Left ventricle myocardium inferior (tissue), 1 donor: Measurements from ENCODE around the gene RTN4. TPM values are rescaled to one million over a fixed set of nuclear protein-coding genes. Genes with fewer than 3 reads are reported as not detected.

Experiments
- DNase-seq: peaks from one replicate; pipeline ENCODE4 v3.0.0-alpha.2; 2020
- H3K27ac ChIP-seq: fragments of 200-600 bp; replicated peaks from 2 replicates; pipeline ENCODE4 v1.8.0; 2021
- H3K27me3 ChIP-seq: fragments of 200-600 bp; 2 replicates; pipeline ENCODE4 v1.8.0; 2021; ENCODE audit warnings: low read depth
- H3K36me3 ChIP-seq: fragments of 200-600 bp; 2 replicates; pipeline ENCODE4 v1.8.0; 2021
- H3K4me1 ChIP-seq: fragments of 200-600 bp; 2 replicates; pipeline ENCODE4 v1.8.0; 2021
- H3K4me3 ChIP-seq: fragments of 200-600 bp; 2 replicates; pipeline ENCODE4 v1.8.0; 2021; ENCODE audit warnings: mild to moderate bottlenecking, moderate library complexity
- H3K9me3 ChIP-seq: fragments of 200-600 bp; replicated peaks from 2 replicates; pipeline ENCODE4 v1.8.0; 2021
- CTCF ChIP-seq: fragments of 200-600 bp; IDR thresholded peaks from 2 replicates; pipeline ENCODE4 v1.8.0; 2021; ENCODE audit warnings: antibody characterized with exemption, mild to moderate bottlenecking, borderline replicate concordance
- intact Hi-C: fragments of 100-400 bp; cut with micrococcal nuclease; formaldehyde crosslinking; loops from one replicate; pipeline ENCODE4 v1.11.0; 2022
- total RNA-seq: library from RNA; stranded (reverse); fragmentation: NEBNext Ultra II Directional; extraction: Animal tissue kit (Norgen Biotek cat#: 25700); gene quantifications from one replicate; pipeline ENCODE4 v1.2.1, GENCODE V29; 2021
- donor health status: DM: no; HTN: yes; CAD: no; lungs with severe emphysema.

Gene RTN4
- total RNA-seq, 1 donor from 2014 or later: 105 TPM

DNA sequence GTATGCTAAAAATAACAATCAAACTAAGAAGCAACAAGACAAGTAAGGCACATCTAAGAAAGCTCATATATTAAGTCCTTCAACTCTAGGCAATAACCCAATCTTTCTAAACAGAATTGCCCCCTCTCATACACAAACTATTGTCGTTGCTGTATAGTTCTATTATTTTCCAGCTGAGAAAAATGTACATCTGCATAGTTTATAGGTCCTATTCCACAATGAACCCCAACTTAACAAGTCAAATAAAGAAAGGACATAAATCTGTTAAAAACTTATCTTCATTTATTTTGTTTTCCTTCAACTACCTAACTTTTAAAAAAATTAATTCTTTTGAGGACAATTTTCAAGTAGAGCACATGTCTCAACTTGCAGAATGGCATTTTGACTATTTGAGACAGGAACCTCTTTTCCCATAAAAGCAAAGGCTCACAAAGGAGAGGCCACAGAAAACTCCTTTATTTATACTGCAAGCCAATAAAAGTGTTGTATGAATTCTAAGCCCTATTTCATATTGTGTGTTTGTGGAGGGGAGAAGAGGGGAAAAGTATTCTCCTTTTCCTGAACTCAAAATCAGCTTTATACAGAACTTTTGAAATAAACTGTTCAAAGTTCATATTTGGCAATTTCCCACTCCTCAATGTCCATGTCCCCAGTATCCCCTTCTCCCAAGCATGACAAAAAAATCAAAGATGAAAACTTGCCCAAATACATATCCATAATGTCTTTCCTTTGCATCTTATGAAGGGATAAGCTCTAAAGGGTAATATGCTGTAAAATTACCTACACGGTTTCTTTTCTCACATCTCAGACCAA lies 37.4 kb downstream of the RTN4 start:
- intact Hi-C loops: loop anchor here (10.0 kb wide), 1 partner anchor 152 kb away; no protein-coding TSS in a partner anchor
- Histone ChIP-seq H3K4me3 (no peak overlapping the region), H3K4me1 (peaks cover 74% of the 10 kb centered on the region), H3K36me3 (no peaks in the 10 kb centered on the region), H3K27ac (no peak overlapping the region), H3K9me3 (peaks cover 5% of the 10 kb centered on the region), H3K27me3 (no peaks in the 10 kb centered on the region)
- no peak for TF ChIP-seq CTCF
- DNase-seq: no peak

DNA sequence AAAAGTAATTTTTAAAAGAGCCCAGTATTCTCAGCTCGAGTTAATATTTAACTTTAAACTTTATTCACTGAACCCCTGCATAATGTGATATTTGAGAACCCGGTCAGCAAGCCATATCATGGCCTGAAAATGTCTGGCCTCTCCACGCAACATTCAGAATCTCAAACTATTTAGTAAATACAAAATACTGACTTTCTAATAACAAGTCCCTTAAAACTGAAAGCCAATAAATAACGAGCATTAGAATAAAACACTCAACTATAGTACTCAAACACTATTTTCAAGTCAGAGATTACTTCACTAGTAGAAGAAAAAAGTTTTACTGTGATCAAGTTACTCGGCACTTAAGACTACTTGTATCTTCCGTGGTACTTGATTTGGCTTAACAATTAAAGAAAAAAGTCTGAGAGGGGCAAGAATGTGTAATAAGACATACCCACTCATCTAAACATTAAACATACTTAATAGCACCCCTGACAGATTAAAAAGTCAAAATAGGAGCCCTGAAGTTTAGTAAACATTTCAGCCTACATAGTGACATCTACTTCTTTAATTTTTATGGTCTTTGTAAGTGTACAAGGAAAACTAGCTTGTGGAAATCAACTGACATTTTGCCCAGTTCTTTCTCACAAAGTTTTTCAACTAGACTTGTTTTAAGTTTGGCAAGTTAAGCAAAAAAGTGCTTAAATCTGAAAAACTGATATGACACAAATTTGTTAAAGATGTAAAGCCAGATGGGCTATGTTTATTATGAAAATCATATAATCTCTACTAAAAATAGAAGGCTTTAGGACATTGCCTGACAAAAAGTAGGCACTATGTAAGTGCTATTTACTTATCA lies 38.2 kb downstream of the RTN4 start:
- Histone ChIP-seq H3K4me1 (peaks cover 81% of the 10 kb centered on the region), H3K36me3 (no peaks in the 10 kb centered on the region), H3K27ac (peak overlapping the region; percentile 31), H3K9me3 (peaks cover 5% of the 10 kb centered on the region), H3K27me3 (no peaks in the 10 kb centered on the region), H3K4me3 (no peak overlapping the region)
- intact Hi-C loops: loop anchor here (10.0 kb wide), 1 partner anchor 153 kb away; no protein-coding TSS in a partner anchor
- no peak for DNase-seq
- no peak for TF ChIP-seq CTCF

DNA sequence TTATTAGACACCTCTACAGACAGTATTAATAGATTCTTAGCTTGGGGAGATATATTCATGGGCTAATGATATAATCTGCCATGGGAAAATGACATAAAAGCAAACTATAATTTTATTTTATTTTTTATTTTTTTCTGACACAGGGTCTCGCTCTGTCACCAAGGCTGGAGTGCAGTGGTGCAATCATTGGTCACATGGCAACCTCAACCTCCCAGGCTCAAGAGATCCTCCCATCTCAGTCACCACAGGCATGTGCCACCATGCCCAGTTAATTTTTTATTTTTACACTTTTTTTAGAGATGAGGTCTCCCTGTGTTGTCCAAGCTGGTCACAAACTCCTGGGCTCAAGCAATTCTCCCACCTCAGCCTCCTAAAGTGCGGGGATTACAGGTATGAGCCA lies 39.3 kb downstream of the RTN4 start:
- no peak for TF ChIP-seq CTCF
- Histone ChIP-seq H3K4me1 (peaks cover 92% of the 10 kb centered on the region), H3K4me3 (no peak overlapping the region), H3K36me3 (no peaks in the 10 kb centered on the region), H3K9me3 (peaks cover 5% of the 10 kb centered on the region), H3K27me3 (no peaks in the 10 kb centered on the region), H3K27ac (no peak overlapping the region)
- no peak for DNase-seq
- intact Hi-C loops: loop anchor here (10.0 kb wide), 1 partner anchor 154 kb away; no protein-coding TSS in a partner anchor

- no peak for TF ChIP-seq CTCF
- H3K36me3 ChIP-seq: no peaks in the 10 kb centered on the region
- H3K27me3 ChIP-seq: no peaks in the 10 kb centered on the region
- peaks cover 1% of the 10 kb centered on the region for H3K9me3 ChIP-seq
- peak overlapping the region; percentile 36 for H3K27ac ChIP-seq
- peak overlapping the region; percentile 52 for H3K4me3 ChIP-seq
- intact Hi-C loops: loop anchor here (10.0 kb wide), 1 partner anchor 155 kb away; no protein-coding TSS in a partner anchor
- peaks cover 92% of the 10 kb centered on the region for H3K4me1 ChIP-seq
- DNase-seq: no peak
Measured at GRCh38 chr2:55010149-55010591, 40.1 kb downstream of the RTN4 start.

DNA sequence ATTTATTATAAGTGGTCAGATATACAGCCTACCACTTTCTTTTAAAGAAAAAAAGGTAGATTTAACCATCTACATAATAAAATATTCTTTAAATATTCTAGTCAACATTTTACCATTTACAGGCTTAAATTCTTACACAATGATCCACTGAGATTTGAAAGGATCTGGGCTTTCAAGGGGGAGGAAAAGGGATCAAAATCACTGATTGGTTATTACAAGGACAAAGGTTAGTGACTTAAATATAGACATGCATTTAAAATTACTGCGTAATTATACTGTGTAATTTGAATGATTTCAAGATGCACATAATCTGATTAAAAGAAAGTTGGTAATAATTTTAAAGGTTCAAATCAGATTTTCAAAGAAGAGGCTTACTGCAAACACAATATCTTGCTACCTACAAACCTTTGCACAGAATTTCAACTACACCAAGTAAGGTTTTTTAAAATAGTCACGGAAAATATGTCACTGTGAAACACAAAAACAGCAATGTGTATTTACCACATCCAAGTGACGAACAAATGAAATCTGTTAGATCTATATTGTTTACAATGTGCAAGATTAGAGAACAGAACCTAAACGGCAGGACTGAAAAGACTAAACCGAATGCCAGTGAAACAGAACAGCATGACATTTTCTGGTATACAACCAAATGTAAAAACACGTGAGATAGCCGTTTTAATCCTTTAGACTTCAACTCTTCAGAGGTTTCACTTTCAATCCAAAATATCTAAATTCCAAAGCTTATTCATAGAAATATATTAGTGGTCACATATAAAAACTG lies 40.8 kb downstream of the RTN4 start:
- peak overlapping the region; percentile 52 for H3K4me3 ChIP-seq
- peaks cover 91% of the 10 kb centered on the region for H3K4me1 ChIP-seq
- TF ChIP-seq CTCF: no peak
- H3K36me3 ChIP-seq: no peaks in the 10 kb centered on the region
- DNase-seq: no peak
- H3K27me3 ChIP-seq: no peaks in the 10 kb centered on the region
- no peaks in the 10 kb centered on the region for H3K9me3 ChIP-seq
- H3K27ac ChIP-seq: peak overlapping the region; percentile 36
- intact Hi-C loops: loop anchor here (10.0 kb wide), 2 partner anchors 105 to 155 kb away; no protein-coding TSS in a partner anchor
